Right hindlimb (tissue), 1 donor: ENCODE data around the gene NDUFS2.
A peak's percentile ranks its signal among the peaks of the same experiment; 100 is the strongest.
"Not testable (repeated sequence)": the region's sequence is repeated elsewhere in the genome, so short reads cannot be mapped to it uniquely, and the experiment has no call there.

ENCODE experiments used
- DNase-seq: peaks from one replicate; pipeline ENCODE4 v3.0.0-alpha.2; 2018

The NDUFS2 gene

DNA sequence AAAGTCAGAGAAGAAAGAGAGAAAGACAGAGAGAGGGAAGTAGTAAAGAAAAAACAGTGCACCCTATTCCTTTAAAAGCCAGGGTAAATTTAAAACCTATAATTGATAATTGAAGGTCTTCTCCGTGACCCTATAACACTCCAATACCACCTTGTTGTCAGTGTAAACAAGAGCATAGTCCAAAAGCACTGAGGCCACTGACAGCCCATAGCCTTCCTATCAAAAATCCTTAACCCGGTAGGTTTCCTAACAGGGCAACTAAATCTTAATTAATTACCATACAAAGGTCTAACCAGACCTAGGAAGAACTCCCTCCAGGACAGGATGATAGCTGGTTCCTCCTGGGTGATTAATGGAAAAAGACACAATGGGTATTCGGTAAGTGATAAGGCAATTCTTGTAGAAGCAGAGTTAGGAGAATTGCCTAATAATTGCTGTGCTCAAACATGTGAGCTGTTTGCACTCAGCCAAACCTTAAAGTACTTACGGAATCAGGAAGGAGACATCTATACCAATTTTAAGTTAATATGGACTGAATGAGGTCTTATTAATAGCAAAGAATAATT lies 53.9 kb downstream of the NDUFS2 start:
- DNase-seq: not testable (repeated sequence)

GRCh38 chr1:161257109-161257508 lies 54.9 kb downstream of the NDUFS2 start:
- not testable (repeated sequence) for DNase-seq

GRCh38 chr1:161258439-161259344 lies 56.5 kb downstream of the NDUFS2 start, which contains the start of gene PCP4L1:
TSS of gene PCP4L1 (plus strand) at chr1:161258745. CDS start at chr1:161258975, 230 bp downstream.
- peak; percentile 55 for DNase-seq

DNA sequence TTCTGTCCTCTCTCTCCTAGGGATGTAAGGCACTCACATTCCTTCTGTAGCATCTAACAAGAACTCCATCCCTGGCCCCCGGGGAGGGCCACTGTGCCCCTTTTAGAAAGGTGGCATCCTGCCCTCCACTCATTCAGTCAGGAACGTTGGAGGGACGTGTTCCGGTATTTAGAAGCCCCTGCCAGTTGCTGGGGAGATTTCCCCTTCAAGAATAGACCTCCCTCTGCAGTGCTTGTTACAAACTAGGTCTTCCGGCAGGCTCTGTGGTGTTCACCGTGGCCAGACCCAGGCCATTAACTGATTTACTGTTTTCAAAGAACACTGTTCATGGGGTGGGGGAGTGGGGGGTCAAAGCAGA lies 57.2 kb downstream of the NDUFS2 start:
- no peak for DNase-seq

GRCh38 chr1:161259765-161260164 lies 57.6 kb downstream of the NDUFS2 start:
- no peak for DNase-seq

GRCh38 chr1:161260376-161261260 lies 58.5 kb downstream of the NDUFS2 start:
- no peak for DNase-seq

DNA sequence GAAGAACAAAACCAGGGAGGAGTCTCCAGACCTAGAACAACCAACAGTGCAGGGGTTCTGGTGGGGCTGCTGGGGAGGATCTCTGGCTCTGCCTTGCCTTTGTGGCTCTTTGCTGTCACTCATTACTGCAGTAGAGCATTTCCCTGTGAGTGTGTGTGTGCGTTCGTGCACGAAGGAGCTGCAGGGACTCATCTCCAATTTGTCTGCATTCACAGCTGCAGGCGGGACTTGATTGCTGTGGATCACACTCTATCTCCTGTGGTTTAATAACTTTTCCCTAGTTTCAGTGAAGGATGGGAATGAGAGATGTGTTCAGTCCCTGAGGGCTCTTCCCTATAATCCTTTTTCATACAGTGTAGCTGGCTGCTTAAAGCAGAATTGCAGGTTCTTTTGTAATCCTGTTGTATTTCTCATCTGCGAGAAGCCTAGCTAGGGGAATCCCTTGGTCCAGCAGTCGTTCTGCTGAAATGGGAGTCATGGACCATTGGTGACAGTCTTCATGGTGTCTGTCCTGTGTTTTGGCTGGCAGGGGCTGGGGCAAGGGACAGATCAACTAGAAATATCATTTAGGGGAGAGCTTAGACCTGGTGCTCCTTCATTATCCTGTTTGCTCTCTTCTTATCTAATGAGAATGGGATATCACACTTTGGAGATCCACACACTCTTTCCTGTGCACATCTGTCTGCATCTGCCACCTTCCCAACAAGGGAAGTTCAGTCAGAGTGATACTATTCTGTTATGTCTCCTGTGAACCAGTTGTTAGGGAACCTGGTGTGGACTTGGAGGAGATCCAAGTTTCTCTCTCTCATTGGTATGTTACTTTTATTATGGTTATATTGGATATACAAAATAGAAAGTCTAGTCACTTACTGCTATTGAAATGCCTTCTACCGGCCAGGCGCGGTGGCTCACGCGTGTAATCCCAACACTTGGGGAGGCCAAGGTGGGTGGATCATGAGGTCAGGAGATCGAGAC lies 59.4 kb downstream of the NDUFS2 start:
- DNase-seq: no peak
